DOHH2 (cell line): Measurements from ENCODE around the gene C16orf95.

Experiments
- H3F3A ChIP-seq: fragments of 200-600 bp; sonication (generic), shearing (Covaris generic); 2 replicates; pipeline ENCODE4 v1.6.0; 2016; ENCODE audit warnings: antibody characterized with exemption, mild to moderate bottlenecking; ENCODE audit not compliant: control insufficient read depth, insufficient read depth
- H3K27ac ChIP-seq: fragments of 200-600 bp; sonication (generic); 2 replicates; pipeline ENCODE4 v1.5.1; 2014; ENCODE audit warnings: low read depth, mild to moderate bottlenecking, low read length, moderate library complexity
- H3K27me3 ChIP-seq: fragments of 200-600 bp; sonication (generic); 2 replicates; pipeline ENCODE4 v1.6.1; 2014; ENCODE audit warnings: mild to moderate bottlenecking, low read length, mixed read lengths; ENCODE audit not compliant: control insufficient read depth
- H3K36me3 ChIP-seq: fragments of 200-600 bp; sonication (generic); 2 replicates; pipeline ENCODE4 v1.6.1; 2014; ENCODE audit warnings: mild to moderate bottlenecking, low read length, moderate library complexity, mixed read lengths; ENCODE audit not compliant: control insufficient read depth
- H3K4me1 ChIP-seq: fragments of 200-600 bp; sonication (generic); 2 replicates; pipeline ENCODE4 v1.6.1; 2014; ENCODE audit warnings: mild to moderate bottlenecking, low read length, mixed read lengths; ENCODE audit not compliant: control insufficient read depth
- H3K4me2 ChIP-seq: fragments of 200-600 bp; sonication (generic); 2 replicates; pipeline ENCODE4 v1.6.0; 2014; ENCODE audit warnings: mild to moderate bottlenecking, low read length, moderate library complexity
- H3K4me3 ChIP-seq: fragments of 200-600 bp; sonication (generic); 2 replicates; pipeline ENCODE4 v1.5.1; 2014; ENCODE audit warnings: mild to moderate bottlenecking, low read length, mixed read lengths
- H3K79me2 ChIP-seq: fragments of 200-600 bp; sonication (generic); 2 replicates; pipeline ENCODE4 v1.6.1; 2014; ENCODE audit warnings: mild to moderate bottlenecking, low read length, mixed read lengths; ENCODE audit not compliant: control insufficient read depth
- H3K9me2 ChIP-seq: fragments of 200-600 bp; sonication (generic); replicated peaks from 2 replicates; pipeline ENCODE4 v1.6.1; 2014; ENCODE audit warnings: mild to moderate bottlenecking, low read length, mixed read lengths; ENCODE audit not compliant: control insufficient read depth
- H3K9me3 ChIP-seq: fragments of 200-600 bp; sonication (generic); 2 replicates; pipeline ENCODE4 v1.6.1; 2014; ENCODE audit warnings: antibody characterized with exemption, low read length, mixed read lengths; ENCODE audit not compliant: control insufficient read depth, insufficient read depth
- H4K20me1 ChIP-seq: fragments of 200-600 bp; sonication (generic); 2 replicates; pipeline ENCODE4 v1.6.0; 2014; ENCODE audit warnings: low read depth, mild to moderate bottlenecking, antibody characterized with exemption, low read length, moderate library complexity; ENCODE audit not compliant: control insufficient read depth, insufficient read depth
- EZH2phosphoT487 ChIP-seq: fragments of 200-600 bp; sonication (generic); IDR thresholded peaks from 2 replicates; pipeline ENCODE4 v1.6.1; 2017; ENCODE audit warnings: borderline replicate concordance, mild to moderate bottlenecking, antibody characterized with exemption, low read length, moderate library complexity, mixed read lengths
- TF ChIP-seq, protein P1 (sequence below): fragments of 200-600 bp; sonication (generic); IDR thresholded peaks from one replicate; pipeline ENCODE4 v1.5.1; 2014; ENCODE audit warnings: antibody characterized with exemption, mild to moderate bottlenecking, low read depth, low read length; ENCODE audit not compliant: poor library complexity, severe bottlenecking

Gene C16orf95

DNA sequence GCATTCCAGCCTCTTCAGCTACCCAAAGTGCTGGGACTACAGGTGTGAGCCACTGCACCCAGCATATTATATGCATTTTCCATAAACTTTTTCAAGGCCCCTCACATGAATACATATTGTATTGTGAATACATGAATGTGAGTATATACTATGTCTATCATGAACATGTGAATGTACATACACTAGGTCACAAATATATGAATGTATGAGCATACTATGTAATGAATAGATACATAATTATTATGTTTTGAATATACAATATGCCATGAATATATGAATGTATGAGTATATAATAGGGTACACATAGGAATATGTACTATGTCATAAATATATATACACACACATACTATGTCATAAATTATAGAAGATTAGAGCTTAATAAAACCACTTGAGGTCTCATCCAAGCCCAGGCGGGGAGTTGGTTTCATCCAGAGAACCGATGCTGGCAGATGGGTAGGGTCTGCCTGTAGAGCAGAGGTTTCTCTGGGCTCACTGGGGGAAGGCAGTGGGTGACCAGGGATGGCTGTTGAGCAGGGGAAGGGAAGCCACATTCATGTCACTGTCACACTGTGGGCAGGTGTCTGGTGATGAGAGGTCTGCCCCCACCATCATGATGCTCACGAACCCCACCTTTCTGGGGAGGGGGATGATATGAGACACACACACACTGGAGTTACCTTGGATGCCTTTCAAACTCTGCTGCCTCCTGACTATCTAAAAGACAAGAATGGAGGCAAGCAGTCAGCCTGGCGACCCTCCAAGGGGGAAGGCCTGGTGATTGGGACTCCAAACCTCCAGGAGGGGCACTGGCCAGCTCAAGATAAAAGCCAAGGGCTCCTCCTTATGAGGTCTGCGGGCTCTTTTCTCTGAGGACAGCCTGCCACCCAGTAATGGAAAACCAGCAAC lies 7.3 kb downstream of the C16orf95 start:
- H3K27me3 ChIP-seq = no peaks in the 10 kb centered on the region
- no peaks in the 10 kb centered on the region for H3K9me2 ChIP-seq
- H3K9me3 ChIP-seq = no peaks in the 10 kb centered on the region
- no peaks in the 10 kb centered on the region for H4K20me1 ChIP-seq
- no peak overlapping the region for H3K4me3 ChIP-seq
- TF ChIP-seq, protein P1, sequence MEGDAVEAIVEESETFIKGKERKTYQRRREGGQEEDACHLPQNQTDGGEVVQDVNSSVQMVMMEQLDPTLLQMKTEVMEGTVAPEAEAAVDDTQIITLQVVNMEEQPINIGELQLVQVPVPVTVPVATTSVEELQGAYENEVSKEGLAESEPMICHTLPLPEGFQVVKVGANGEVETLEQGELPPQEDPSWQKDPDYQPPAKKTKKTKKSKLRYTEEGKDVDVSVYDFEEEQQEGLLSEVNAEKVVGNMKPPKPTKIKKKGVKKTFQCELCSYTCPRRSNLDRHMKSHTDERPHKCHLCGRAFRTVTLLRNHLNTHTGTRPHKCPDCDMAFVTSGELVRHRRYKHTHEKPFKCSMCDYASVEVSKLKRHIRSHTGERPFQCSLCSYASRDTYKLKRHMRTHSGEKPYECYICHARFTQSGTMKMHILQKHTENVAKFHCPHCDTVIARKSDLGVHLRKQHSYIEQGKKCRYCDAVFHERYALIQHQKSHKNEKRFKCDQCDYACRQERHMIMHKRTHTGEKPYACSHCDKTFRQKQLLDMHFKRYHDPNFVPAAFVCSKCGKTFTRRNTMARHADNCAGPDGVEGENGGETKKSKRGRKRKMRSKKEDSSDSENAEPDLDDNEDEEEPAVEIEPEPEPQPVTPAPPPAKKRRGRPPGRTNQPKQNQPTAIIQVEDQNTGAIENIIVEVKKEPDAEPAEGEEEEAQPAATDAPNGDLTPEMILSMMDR = no peak
- no peak for TF ChIP-seq EZH2phosphoT487
- H3F3A ChIP-seq = no peaks in the 10 kb centered on the region
- no peaks in the 10 kb centered on the region for H3K36me3 ChIP-seq
- H3K27ac ChIP-seq = no peak overlapping the region
- H3K79me2 ChIP-seq = no peaks in the 10 kb centered on the region
- H3K4me1 ChIP-seq = no peaks in the 10 kb centered on the region
- no peak overlapping the region for H3K4me2 ChIP-seq

DNA sequence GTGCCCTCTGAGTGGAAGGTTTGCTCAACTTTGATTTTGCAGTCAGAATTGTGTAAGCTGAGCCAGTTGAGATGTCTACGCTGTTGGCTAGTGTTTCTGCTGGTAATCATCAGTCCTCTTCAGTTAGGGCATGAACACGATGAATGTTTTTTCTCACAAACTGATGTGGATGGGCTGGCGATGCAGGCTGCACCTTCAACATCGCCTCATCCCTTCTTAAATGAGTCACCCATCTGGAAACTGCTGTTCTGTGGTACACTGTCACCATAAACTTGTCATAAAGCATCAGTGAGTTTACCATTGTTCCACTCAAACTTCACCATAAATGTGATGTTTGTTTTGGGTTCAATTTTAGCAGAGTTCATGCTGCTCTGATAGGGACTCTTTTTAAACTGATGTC lies 8.4 kb downstream of the C16orf95 start:
- Histone ChIP-seq H3K79me2 (no peaks in the 10 kb centered on the region), H3K4me3 (no peak overlapping the region), H3K27me3 (no peaks in the 10 kb centered on the region), H3K9me3 (no peaks in the 10 kb centered on the region), H3K36me3 (no peaks in the 10 kb centered on the region), H3K4me1 (no peaks in the 10 kb centered on the region), H3K9me2 (no peaks in the 10 kb centered on the region), H4K20me1 (no peaks in the 10 kb centered on the region), H3K4me2 (no peak overlapping the region), H3K27ac (no peak overlapping the region), H3F3A (no peaks in the 10 kb centered on the region)
- TF ChIP-seq, protein P1 = no peak
- no peak for TF ChIP-seq EZH2phosphoT487

DNA sequence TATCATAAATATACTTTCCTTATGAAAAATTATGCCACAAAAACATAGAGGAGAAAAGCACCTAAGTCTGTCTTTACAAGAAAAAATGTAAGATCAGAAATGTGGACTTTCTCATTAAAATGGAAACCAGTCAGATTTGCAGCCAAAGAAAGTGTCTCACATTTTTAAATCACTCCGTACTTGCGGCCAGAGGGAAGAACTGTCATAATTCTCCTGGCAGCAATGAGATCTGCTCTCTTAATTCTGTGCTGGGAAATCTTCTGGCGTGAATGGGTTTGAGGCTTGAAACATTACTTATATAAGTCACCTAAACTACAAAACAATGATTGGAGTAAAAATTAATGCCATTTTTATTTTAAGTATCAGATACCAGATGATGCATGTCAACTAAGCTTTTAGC lies 10.7 kb downstream of the C16orf95 start:
- Histone ChIP-seq H3K4me2 (no peak overlapping the region), H4K20me1 (no peaks in the 10 kb centered on the region), H3K27ac (no peak overlapping the region), H3K36me3 (no peaks in the 10 kb centered on the region; the same call in 1 of the 2 replicates), H3K79me2 (no peaks in the 10 kb centered on the region), H3K4me1 (0 out of 2 replicates have a peak, but pooled peaks cover 3% of the 10 kb centered on the region), H3K9me3 (no peaks in the 10 kb centered on the region), H3K4me3 (no peak overlapping the region), H3F3A (no peaks in the 10 kb centered on the region), H3K9me2 (no peaks in the 10 kb centered on the region), H3K27me3 (no peaks in the 10 kb centered on the region)
- TF ChIP-seq, protein P1 = no peak
- TF ChIP-seq EZH2phosphoT487 = no peak
